ENCODE results near the gene KIF26B. TPM values are rescaled to one million over a fixed set of nuclear protein-coding genes. Genes with fewer than 3 reads are reported as not detected.

KIF26B gene
- total and polyA plus RNA-seq, 8 donors: 0.15 to 3.2 (median 0.89) TPM; not detected in 1

DNA sequence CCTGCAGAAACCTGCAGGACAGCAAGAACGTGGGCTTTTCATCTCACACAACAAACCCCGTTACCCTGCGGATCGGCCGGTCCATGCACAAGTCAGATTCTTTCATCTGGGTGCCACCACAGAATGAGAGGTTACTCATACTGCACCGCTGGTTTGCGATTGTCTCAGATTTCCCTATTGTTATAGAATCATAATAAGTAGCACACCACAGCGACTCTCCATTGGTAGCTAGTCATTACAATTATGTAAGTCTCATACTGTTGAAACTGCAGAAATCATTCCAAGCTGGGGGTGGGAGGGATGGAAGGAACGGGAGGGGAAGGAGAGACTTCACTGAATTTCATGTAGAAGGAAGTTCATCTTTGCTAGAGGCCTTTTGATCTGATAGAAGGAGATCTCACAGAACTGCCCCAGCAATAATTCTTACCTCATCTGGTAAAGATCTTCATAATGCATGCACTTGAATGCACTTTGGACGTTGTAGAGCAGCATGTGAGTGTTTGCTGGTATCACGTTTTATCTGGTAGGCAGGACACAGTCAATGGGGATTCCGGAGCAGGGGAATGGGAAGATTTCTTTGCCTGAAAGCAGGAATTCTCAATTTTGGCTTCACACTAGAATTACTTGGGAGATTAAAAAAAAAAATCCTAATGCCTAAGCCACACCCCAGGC is 221.1 kb downstream of the KIF26B start:
- Histone ChIP-seq H3K4me3 (no peak overlapping the region), H3K27ac (no peak overlapping the region), H3K9me3 (no peaks in the 10 kb centered on the region), H3K4me1 (no peaks in the 10 kb centered on the region), H3K27me3 (no peaks in the 10 kb centered on the region), H3K36me3 (no peaks in the 10 kb centered on the region)
- no peak for DNase-seq
- WGBS, 5 donors: 85 to 90% (median 89%) methylated on average over 12 of the region's 12 CpGs
- TF ChIP-seq POLR2A (IDR thresholded peaks at IDR 0.05) (no peak), POLR2AphosphoS5 (IDR thresholded peaks at IDR 0.05) (no peak), EP300 (IDR thresholded peaks at IDR 0.05) (no peak)
- TF ChIP-seq, protein P1, sequence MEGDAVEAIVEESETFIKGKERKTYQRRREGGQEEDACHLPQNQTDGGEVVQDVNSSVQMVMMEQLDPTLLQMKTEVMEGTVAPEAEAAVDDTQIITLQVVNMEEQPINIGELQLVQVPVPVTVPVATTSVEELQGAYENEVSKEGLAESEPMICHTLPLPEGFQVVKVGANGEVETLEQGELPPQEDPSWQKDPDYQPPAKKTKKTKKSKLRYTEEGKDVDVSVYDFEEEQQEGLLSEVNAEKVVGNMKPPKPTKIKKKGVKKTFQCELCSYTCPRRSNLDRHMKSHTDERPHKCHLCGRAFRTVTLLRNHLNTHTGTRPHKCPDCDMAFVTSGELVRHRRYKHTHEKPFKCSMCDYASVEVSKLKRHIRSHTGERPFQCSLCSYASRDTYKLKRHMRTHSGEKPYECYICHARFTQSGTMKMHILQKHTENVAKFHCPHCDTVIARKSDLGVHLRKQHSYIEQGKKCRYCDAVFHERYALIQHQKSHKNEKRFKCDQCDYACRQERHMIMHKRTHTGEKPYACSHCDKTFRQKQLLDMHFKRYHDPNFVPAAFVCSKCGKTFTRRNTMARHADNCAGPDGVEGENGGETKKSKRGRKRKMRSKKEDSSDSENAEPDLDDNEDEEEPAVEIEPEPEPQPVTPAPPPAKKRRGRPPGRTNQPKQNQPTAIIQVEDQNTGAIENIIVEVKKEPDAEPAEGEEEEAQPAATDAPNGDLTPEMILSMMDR (IDR thresholded peaks at IDR 0.05): no peak
- intact Hi-C loops (cut with DNase I; ENCODE audit: low total_unique reads): no loop called here

DNA sequence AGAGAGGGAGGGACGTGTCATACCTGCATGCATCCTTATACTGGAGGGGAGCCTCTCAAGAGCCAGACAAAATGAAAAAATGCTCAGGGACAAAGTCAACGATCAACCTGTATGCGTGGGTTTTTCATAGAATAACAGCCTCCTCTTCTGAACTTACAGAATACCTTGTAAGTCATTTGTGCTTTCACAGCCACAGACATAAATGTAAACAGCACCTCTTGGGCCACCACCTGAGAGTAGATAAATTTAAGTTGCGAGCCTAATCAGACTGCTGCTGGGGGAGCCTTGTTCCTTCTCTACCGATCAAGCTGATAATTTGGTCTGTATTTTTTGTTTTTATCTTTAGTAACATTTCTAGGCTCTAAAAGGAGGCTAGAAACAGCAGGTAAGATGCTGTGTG is 223.1 kb downstream of the KIF26B start:
- Histone ChIP-seq H3K4me3 (no peak overlapping the region), H3K4me1 (peaks cover 0 to under 1% (median 0%) of the 10 kb centered on the region in 4 donors), H3K36me3 (no peaks in the 10 kb centered on the region), H3K27me3 (no peaks in the 10 kb centered on the region), H3K27ac (no peak overlapping the region), H3K9me3 (no peaks in the 10 kb centered on the region)
- intact Hi-C loops (cut with DNase I; ENCODE audit: low total_unique reads): no loop called here
- 36 to 61% (median 53%) methylated on average over 5 of the region's 5 CpGs for WGBS, 5 donors
- DNase-seq: no peak
- TF ChIP-seq POLR2AphosphoS5 (IDR thresholded peaks at IDR 0.05) (no peak), EP300 (IDR thresholded peaks at IDR 0.05) (no peak), POLR2A (IDR thresholded peaks at IDR 0.05) (no peak)
- TF ChIP-seq, protein P1 (IDR thresholded peaks at IDR 0.05): no peak

DNA sequence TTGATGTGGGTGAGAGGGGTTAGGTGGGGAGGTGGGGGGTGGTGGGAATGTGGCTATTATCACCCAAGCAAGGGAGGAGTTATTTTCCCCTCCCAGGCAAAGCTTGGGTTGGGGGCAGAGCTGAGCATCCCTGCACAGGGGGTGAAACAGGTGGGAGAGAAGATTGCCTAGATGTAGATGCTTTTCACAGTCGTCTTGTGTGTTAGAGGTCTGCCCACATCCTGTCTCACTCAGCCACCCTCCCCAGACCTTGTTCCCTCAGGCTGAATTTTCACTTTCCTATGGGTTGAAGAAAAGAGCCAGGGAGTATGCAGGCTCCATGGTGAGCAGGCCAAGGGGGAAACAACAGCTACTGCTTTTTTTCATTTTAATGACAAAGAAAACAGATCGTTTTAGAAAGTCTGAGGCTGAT is 223.5 kb downstream of the KIF26B start:
- no peak for TF ChIP-seq POLR2AphosphoS5 (IDR thresholded peaks at IDR 0.05)
- 39 to 53% (median 42%) methylated on average over 2 of the region's 2 CpGs for WGBS, 5 donors
- intact Hi-C loops (cut with DNase I; ENCODE audit: low total_unique reads): no loop called here

DNA sequence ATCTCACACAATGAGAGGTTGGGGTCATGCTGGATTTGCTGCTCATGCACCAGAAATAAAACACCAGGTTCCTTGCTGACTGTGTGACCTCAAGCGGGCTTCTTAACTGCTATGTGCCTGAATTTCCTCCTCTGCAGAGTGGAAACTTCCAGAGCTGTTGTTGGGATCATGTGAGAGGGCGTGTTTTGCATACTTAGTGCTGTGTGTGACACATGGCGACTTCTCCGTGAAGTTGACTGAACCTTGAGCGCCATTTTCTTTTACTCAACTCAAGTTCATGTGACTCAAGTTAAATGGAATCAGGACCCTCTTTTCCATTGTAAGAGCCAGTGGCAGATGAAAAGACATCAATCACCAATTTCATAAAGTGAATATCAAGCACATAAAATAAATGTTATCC is 224.0 kb downstream of the KIF26B start:
- no peak for DNase-seq
- no peaks in the 10 kb centered on the region for H3K36me3 ChIP-seq
- no peak overlapping the region for H3K4me3 ChIP-seq
- no peaks in the 10 kb centered on the region for H3K9me3 ChIP-seq
- TF ChIP-seq EP300 (IDR thresholded peaks at IDR 0.05) (no peak), POLR2A (IDR thresholded peaks at IDR 0.05) (no peak), POLR2AphosphoS5 (IDR thresholded peaks at IDR 0.05) (no peak)
- TF ChIP-seq, protein P1 (IDR thresholded peaks at IDR 0.05): no peak
- H3K27me3 ChIP-seq: no peaks in the 10 kb centered on the region
- H3K27ac ChIP-seq: no peak overlapping the region
- intact Hi-C loops (cut with DNase I; ENCODE audit: low total_unique reads): no loop called here
- 92 to 98% (median 96%) methylated on average over 5 of the region's 5 CpGs for WGBS, 5 donors
- H3K4me1 ChIP-seq: peaks cover 0 to 4% (median 0%) of the 10 kb centered on the region in 4 donors

More for the DNA sequence above, 223.5 kb downstream of the KIF26B start:
- Histone ChIP-seq H3K4me1 (peaks cover 0 to 4% (median 0%) of the 10 kb centered on the region in 4 donors), H3K9me3 (no peaks in the 10 kb centered on the region), H3K4me3 (no peak overlapping the region), H3K27me3 (no peaks in the 10 kb centered on the region), H3K36me3 (no peaks in the 10 kb centered on the region), H3K27ac (no peak overlapping the region)
- DNase-seq: no peak

Data from stomach (tissue), 9 donors.